ENCODE data around the gene LRRC59.
"Not testable (repeated sequence)": the region's sequence is repeated elsewhere in the genome, so short reads cannot be mapped to it uniquely, and the experiment has no call there.

Gene LRRC59

DNA sequence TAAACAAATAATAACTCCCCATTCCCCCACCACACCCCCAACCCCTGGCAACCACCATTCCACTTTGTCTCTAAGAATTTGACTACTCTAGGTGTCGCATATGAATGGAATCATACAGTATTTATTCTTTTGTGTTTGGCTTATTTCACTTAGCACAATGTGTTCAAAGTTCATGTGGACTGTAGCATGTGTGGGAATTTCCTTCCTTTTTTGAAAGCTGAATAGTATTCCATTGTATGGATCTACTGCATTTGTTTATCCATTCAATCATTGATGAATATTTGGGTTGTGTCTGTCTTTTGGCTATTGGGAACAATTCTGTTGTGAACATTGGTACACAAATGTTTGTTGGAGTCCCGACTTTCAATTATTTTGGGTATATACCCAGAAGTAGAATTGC lies 25.4 kb upstream of the LRRC59 start:
- no peak for DNase-seq (ENCODE audit: extremely low read depth, low read depth)
- TF ChIP-seq, protein P1, sequence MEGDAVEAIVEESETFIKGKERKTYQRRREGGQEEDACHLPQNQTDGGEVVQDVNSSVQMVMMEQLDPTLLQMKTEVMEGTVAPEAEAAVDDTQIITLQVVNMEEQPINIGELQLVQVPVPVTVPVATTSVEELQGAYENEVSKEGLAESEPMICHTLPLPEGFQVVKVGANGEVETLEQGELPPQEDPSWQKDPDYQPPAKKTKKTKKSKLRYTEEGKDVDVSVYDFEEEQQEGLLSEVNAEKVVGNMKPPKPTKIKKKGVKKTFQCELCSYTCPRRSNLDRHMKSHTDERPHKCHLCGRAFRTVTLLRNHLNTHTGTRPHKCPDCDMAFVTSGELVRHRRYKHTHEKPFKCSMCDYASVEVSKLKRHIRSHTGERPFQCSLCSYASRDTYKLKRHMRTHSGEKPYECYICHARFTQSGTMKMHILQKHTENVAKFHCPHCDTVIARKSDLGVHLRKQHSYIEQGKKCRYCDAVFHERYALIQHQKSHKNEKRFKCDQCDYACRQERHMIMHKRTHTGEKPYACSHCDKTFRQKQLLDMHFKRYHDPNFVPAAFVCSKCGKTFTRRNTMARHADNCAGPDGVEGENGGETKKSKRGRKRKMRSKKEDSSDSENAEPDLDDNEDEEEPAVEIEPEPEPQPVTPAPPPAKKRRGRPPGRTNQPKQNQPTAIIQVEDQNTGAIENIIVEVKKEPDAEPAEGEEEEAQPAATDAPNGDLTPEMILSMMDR (IDR thresholded peaks at IDR 0.05; ENCODE audit: low read depth, low read length) = no peak

GRCh38 chr17:50421308-50422051 lies 24.2 kb upstream of the LRRC59 start:
- TF ChIP-seq, protein P1 (IDR thresholded peaks at IDR 0.05; ENCODE audit: low read depth, low read length) = no peak
- no peak for DNase-seq (ENCODE audit: extremely low read depth, low read depth)

GRCh38 chr17:50420419-50421112 lies 23.2 kb upstream of the LRRC59 start:
- TF ChIP-seq, protein P1 (IDR thresholded peaks at IDR 0.05; ENCODE audit: low read depth, low read length) = no peak
- DNase-seq (ENCODE audit: extremely low read depth, low read depth) = no peak

- not testable (repeated sequence) for DNase-seq (ENCODE audit: extremely low read depth, low read depth)
Measured at GRCh38 chr17:50419577-50419976, 22.3 kb upstream of the LRRC59 start.

GRCh38 chr17:50414808-50415207 lies 17.5 kb upstream of the LRRC59 start:
- TF ChIP-seq, protein P1 (IDR thresholded peaks at IDR 0.05; ENCODE audit: low read depth, low read length) = no peak
- no peak for DNase-seq (ENCODE audit: extremely low read depth, low read depth)

DNA sequence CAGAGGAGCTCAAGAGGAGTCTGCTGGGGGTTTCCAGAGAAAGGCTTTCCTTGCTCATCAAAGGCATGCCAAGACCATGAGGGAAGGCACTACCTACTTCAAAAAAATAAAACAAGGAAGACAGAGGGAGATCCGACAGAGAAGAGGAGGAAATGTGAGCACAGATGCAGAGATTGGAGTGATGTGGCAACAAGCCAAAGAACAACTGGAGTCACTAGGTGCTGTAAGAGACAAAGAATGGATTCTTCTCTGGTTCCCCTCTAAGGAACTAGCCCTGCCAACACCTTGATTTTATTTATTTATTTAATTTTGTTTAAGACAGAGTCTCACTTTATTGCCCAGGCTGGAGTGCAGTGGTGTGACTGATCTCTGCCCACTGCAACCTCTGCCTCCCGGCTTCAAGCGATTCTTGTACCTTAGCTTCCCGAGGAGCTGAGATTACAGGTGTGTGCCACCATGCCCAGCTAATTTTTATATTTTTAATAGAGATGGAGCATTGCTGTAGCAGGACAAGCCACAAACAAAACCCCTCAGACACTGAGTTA lies 14.9 kb upstream of the LRRC59 start:
- no peak for DNase-seq (ENCODE audit: extremely low read depth, low read depth)
- TF ChIP-seq, protein P1 (IDR thresholded peaks at IDR 0.05; ENCODE audit: low read depth, low read length) = no peak

GRCh38 chr17:50407921-50408320 lies 10.6 kb upstream of the LRRC59 start:
- TF ChIP-seq, protein P1 (IDR thresholded peaks at IDR 0.05; ENCODE audit: low read depth, low read length) = no peak

More at GRCh38 chr17:50407921-50408320, 10.6 kb upstream of the LRRC59 start:
- no peak for DNase-seq (ENCODE audit: extremely low read depth, low read depth)

All from AG09319 (cell line).